Cardiac muscle cell (in vitro differentiated cells and primary cell): ENCODE measurements around the gene BBX. TPM values are rescaled to one million over a fixed set of nuclear protein-coding genes. Genes with fewer than 3 reads are reported as not detected.
A peak's percentile ranks its signal among the peaks of the same experiment; 100 is the strongest.

Experiments
- DNase-seq, 2 donors: peaks; one replicate each; pipeline versions ENCODE4 v3.0.0 to v3.0.0-alpha.2; 2010 to 2017; ENCODE audit warnings: low read depth in 1 of 2, low spot score in 1 of 2
- H3K27ac ChIP-seq: fragments of 200-600 bp; sonication (generic); 2 replicates; pipeline ENCODE4 v1.5.1; 2016
- H3K27me3 ChIP-seq: fragments of 200-600 bp; sonication (generic); 2 replicates; pipeline ENCODE4 v1.6.0; 2016; ENCODE audit warnings: control low read depth
- H3K36me3 ChIP-seq: fragments of 200-600 bp; sonication (generic); 2 replicates; pipeline ENCODE4 v1.5.1; 2016; ENCODE audit warnings: control low read depth
- H3K4me1 ChIP-seq: fragments of 200-600 bp; sonication (generic); 2 replicates; pipeline ENCODE4 v1.8.1; 2017; ENCODE audit warnings: low read depth, mild to moderate bottlenecking, mixed run types
- H3K4me3 ChIP-seq: fragments of 200-600 bp; sonication (generic); 2 replicates; pipeline ENCODE4 v1.5.1; 2016; ENCODE audit warnings: mild to moderate bottlenecking
- H3K9me3 ChIP-seq: fragments of 200-600 bp; sonication (generic); 2 replicates; pipeline ENCODE4 v1.5.1; 2017; ENCODE audit warnings: low read depth, mild to moderate bottlenecking, control low read depth
- CTCF ChIP-seq: IDR thresholded peaks from 2 replicates; pipeline ENCODE4 v1.5.1; 2012; ENCODE audit warnings: low read depth, mild to moderate bottlenecking, low read length
- polyA plus RNA-seq: library from polyadenylated mRNA; unstranded; fragments of >200 nt; fragmentation: Nextera tagmentation; extraction: Ambion mirVana; gene quantifications from 2 replicates; pipeline ENCODE4 v1.2.1, GENCODE V29; 2016
- total RNA-seq: library from RNA; depleted of rRNA; stranded (reverse); fragments of >200 nt; gene quantifications from 2 replicates; pipeline ENCODE4 v1.2.3, GENCODE V29; 2016

BBX gene
- total and polyA plus RNA-seq, 2 experiments from 2014 or later = 77.5 to 96.2 TPM

GRCh38 chr3:107514453-107514852 is 8.3 kb upstream of the BBX start:
- no peak for DNase-seq
- H3K27ac ChIP-seq = no peak overlapping the region
- peaks cover 6% of the 10 kb centered on the region for H3K27me3 ChIP-seq
- no peaks in the 10 kb centered on the region for H3K36me3 ChIP-seq
- H3K9me3 ChIP-seq = no peaks in the 10 kb centered on the region
- H3K4me1 ChIP-seq = no peaks in the 10 kb centered on the region
- no peak for TF ChIP-seq CTCF
- no peak overlapping the region for H3K4me3 ChIP-seq

- Histone ChIP-seq H3K4me3 (no peak overlapping the region), H3K9me3 (no peaks in the 10 kb centered on the region), H3K36me3 (no peaks in the 10 kb centered on the region), H3K27me3 (peaks cover 6% of the 10 kb centered on the region), H3K27ac (no peak overlapping the region), H3K4me1 (no peaks in the 10 kb centered on the region)
- no peak for DNase-seq
- TF ChIP-seq CTCF = no peak
Observed at GRCh38 chr3:107516475-107516874, 6.3 kb upstream of the BBX start.

GRCh38 chr3:107520535-107520934 is 2.2 kb upstream of the BBX start:
- Histone ChIP-seq H3K9me3 (no peaks in the 10 kb centered on the region), H3K4me1 (no peaks in the 10 kb centered on the region), H3K27me3 (peaks cover 6% of the 10 kb centered on the region), H3K4me3 (no peak overlapping the region), H3K36me3 (no peaks in the 10 kb centered on the region), H3K27ac (no peak overlapping the region)
- TF ChIP-seq CTCF = no peak
- DNase-seq = no peak

GRCh38 chr3:107521469-107522059 is 1.2 kb upstream of the BBX start:
- H3K27me3 ChIP-seq = peaks cover 6% of the 10 kb centered on the region
- DNase-seq = no peak
- no peak overlapping the region for H3K4me3 ChIP-seq
- no peak for TF ChIP-seq CTCF
- H3K9me3 ChIP-seq = no peaks in the 10 kb centered on the region
- H3K4me1 ChIP-seq = peaks cover 6% of the 10 kb centered on the region
- H3K27ac ChIP-seq = no peak overlapping the region
- peaks cover 1% of the 10 kb centered on the region for H3K36me3 ChIP-seq

- DNase-seq = peak in 1 of 2 donors; percentile 69
- Histone ChIP-seq H3K9me3 (no peaks in the 10 kb centered on the region), H3K4me1 (peaks cover 6% of the 10 kb centered on the region), H3K27ac (peak overlapping the region; percentile 83), H3K27me3 (no peaks in the 10 kb centered on the region), H3K36me3 (peaks cover 14% of the 10 kb centered on the region), H3K4me3 (peak overlapping the region; percentile 68)
- no peak for TF ChIP-seq CTCF
Observed at GRCh38 chr3:107523289-107523538, 452 bp downstream of the BBX start.
